Nucleus accumbens (tissue), 56 donors: ENCODE data around the gene SEMA3D.
A peak's percentile ranks its signal among the peaks of the same experiment; 100 is the strongest.

Source experiments
- DNase-seq, 56 donors: peaks; one replicate each; lab custom pipeline; 2025; lab: John Stamatoyannopoulos, UW

The SEMA3D gene

GRCh38 chr7:85186521-85187241 is at the start of gene SEMA3D:
TSS of gene SEMA3D (minus strand) at chr7:85187056. CDS start at chr7:85121891, 65,165 bp downstream.
- DNase-seq, result peak in 54 of 56 donors; percentile 14 to 83 (median 60)

- DNase-seq, result no peak
Measured at GRCh38 chr7:85234730-85235129, 47.9 kb upstream of the SEMA3D start.

- DNase-seq, result peak in 12 of 56 donors; percentile 1 to 37 (median 5)
Measured at GRCh38 chr7:85232068-85232467, 45.2 kb upstream of the SEMA3D start.

GRCh38 chr7:85230623-85231022 is 43.8 kb upstream of the SEMA3D start:
- DNase-seq, result no peak

- no peak for DNase-seq
Measured at GRCh38 chr7:85229544-85229943, 42.7 kb upstream of the SEMA3D start.

GRCh38 chr7:85226361-85227085 is 39.7 kb upstream of the SEMA3D start:
- no peak for DNase-seq

GRCh38 chr7:85224171-85224570 is 37.3 kb upstream of the SEMA3D start:
- DNase-seq, result no peak

GRCh38 chr7:85222522-85222921 is 35.7 kb upstream of the SEMA3D start:
- no peak for DNase-seq

GRCh38 chr7:85221796-85222195 is 34.9 kb upstream of the SEMA3D start:
- DNase-seq, result no peak

- DNase-seq, result no peak
Measured at GRCh38 chr7:85220651-85221050, 33.8 kb upstream of the SEMA3D start.

- no peak for DNase-seq
Measured at GRCh38 chr7:85220023-85220422, 33.2 kb upstream of the SEMA3D start.

GRCh38 chr7:85217085-85217484 is 30.2 kb upstream of the SEMA3D start:
- no peak for DNase-seq

DNA sequence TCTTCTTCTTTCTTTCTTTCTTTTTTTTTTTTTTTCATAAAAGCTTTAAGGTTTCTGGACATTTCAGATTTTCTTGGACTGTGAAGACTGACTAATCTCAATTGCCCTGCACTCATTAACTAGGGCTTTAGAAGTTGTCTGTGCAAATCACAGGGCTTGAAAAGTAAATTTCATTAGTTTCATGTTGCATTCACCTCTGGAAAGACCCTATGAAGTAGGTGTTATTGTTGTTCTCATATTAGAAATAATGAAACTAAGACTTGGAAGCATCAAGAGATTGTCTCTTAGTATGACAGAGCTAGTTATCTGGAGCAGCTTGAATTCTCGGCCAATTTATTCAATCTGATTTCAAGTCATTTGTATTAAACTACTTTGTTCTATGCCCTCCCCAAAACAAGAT is 28.2 kb upstream of the SEMA3D start:
- DNase-seq, result no peak

- no peak for DNase-seq
Measured at GRCh38 chr7:85213500-85213899, 26.6 kb upstream of the SEMA3D start.

DNA sequence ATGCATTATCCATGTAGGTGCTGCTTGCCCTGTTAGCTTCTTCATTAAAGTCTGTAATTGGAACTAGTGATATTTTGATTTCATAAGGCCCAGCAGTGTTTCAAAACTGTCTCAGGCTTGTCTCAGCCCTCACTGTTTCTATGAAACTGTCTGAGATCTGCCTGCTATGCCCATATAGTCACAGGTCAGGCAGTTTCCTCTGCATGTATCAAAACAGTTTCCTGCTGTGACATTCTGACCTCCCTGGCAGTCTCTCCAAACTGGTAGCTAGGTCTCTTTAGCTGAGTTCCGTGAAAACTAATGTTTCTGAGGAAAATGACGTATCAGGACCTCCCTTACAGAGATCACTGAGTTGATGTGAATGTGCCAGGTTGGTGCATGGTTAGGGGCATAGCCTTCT is 18.9 kb upstream of the SEMA3D start:
- DNase-seq, result no peak

GRCh38 chr7:85204496-85204895 is 17.6 kb upstream of the SEMA3D start:
- no peak for DNase-seq

DNA sequence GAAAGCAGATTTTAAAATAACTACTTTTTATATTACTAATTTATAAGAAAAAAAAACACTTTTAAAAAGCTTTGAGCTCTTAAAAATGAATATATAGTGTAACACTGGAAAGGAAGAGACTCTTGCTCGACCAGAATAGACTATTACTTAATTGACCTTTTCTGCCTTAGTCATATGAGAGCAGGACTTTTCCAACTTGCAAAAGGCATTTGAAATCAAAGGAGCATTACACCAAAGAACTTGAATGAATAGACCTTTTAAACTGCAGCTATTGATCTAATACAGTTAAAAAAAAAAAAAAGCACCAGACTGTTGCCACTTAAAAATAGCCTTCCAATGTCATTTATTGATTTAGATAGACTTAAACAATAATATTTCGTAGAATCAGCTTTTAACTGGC is 17.2 kb upstream of the SEMA3D start:
- no peak for DNase-seq

GRCh38 chr7:85201209-85201608 is 14.4 kb upstream of the SEMA3D start:
- DNase-seq, result no peak

DNA sequence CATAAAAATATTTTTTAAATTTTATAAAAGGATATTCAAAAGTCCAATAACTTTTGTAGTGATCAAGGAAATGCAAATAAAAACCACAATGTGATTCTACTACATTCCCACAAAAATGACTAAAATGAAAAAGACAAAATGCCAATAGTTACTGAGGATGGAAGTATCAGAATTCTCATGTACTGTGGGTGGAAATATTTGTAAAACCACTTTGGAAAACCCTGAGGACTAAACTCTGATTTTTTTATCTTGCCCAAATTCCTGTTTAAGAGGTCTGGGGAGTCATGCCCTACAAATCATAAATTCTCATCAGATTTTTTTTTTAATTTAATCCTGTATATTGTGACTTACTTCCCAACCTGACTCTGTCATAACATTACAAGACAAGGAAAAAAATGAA is 9.8 kb upstream of the SEMA3D start:
- no peak for DNase-seq

GRCh38 chr7:85191383-85191782 is 4.5 kb upstream of the SEMA3D start:
- DNase-seq, result no peak

GRCh38 chr7:85186083-85186520 is 754 bp downstream of the SEMA3D start:
- DNase-seq, result peak in 35 of 56 donors; percentile 4 to 64 (median 32)
